ENCODE results near the gene TMEM132C.

Gene TMEM132C

GRCh38 chr12:128652136-128652751, 385.3 kb downstream of the TMEM132C start:
- no peaks in the 10 kb centered on the region for H3K4me1 ChIP-seq (ENCODE audit: insufficient read depth, low read length)
- H3K9me3 ChIP-seq (ENCODE audit: insufficient read depth, low read depth, low read length), result no peaks in the 10 kb centered on the region
- no peaks in the 10 kb centered on the region for H3K36me3 ChIP-seq (ENCODE audit: insufficient read depth, low read depth, low read length)

DNA sequence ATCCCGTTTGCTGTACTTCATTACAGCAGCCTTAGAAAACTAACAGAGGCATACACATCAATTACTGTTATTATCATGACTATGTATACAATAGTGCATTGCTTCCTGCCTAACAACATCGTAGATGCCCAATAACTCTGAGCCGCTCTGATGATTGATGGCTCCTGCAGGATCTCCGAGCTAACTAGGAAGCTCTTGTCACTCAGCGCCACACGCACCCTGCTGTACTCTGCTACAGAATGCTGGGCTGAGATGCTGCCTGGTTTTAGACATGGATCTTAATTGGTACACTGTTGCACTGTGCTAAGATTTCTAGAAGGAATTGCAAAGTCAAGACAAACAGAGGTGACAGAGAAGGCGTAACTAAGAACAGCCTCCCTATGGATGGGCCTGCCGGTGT, 387.5 kb downstream of the TMEM132C start:
- H3K9me3 ChIP-seq (ENCODE audit: insufficient read depth, low read depth, low read length), result no peaks in the 10 kb centered on the region
- H3K36me3 ChIP-seq (ENCODE audit: insufficient read depth, low read depth, low read length), result no peaks in the 10 kb centered on the region
- H3K27me3 ChIP-seq (ENCODE audit: insufficient read depth, low read length), result no peaks in the 10 kb centered on the region
- no peaks in the 10 kb centered on the region for H3K4me1 ChIP-seq (ENCODE audit: insufficient read depth, low read length)
- H3K9ac ChIP-seq (ENCODE audit: low read depth, low read length), result no peak overlapping the region
- H3K4me3 ChIP-seq (ENCODE audit: low read length), result no peak overlapping the region
- no peak overlapping the region for H3K27ac ChIP-seq (ENCODE audit: low read length)

More at GRCh38 chr12:128652136-128652751, 385.3 kb downstream of the TMEM132C start:
- H3K27me3 ChIP-seq (ENCODE audit: insufficient read depth, low read length), result no peaks in the 10 kb centered on the region
- H3K4me3 ChIP-seq (ENCODE audit: low read length), result no peak overlapping the region
- no peak overlapping the region for H3K27ac ChIP-seq (ENCODE audit: low read length)
- H3K9ac ChIP-seq (ENCODE audit: low read depth, low read length), result no peak overlapping the region

DNA sequence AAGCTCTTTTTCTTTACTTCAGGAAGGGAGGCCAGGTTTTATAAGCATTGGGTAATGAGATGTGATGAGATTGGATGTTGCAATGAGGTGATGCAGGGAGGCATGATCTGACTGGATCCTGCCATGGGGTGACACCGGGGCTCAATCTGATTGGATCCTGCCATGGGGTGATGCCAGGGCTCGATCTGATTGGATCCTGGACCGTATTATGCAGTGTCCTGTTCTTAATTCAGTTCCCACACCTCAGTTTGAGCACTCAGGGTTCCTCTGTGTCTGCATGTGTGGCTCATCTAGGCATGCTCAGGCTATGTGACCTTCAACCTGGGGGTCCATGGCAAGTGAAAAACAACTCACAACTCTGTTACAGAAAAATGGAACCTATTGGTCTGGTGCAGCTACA, 390.4 kb downstream of the TMEM132C start:
- H3K4me1 ChIP-seq (ENCODE audit: insufficient read depth, low read length), result no peaks in the 10 kb centered on the region

GRCh38 chr12:128660532-128661225, 393.7 kb downstream of the TMEM132C start:
- Histone ChIP-seq H3K36me3 (ENCODE audit: insufficient read depth, low read depth, low read length) (no peaks in the 10 kb centered on the region), H3K27me3 (ENCODE audit: insufficient read depth, low read length) (no peaks in the 10 kb centered on the region), H3K4me1 (ENCODE audit: insufficient read depth, low read length) (no peaks in the 10 kb centered on the region), H3K9ac (ENCODE audit: low read depth, low read length) (no peak overlapping the region), H3K4me3 (ENCODE audit: low read length) (no peak overlapping the region), H3K9me3 (ENCODE audit: insufficient read depth, low read depth, low read length) (peaks cover 1% of the 10 kb centered on the region; the same call in 1 of the 2 replicates), H3K27ac (ENCODE audit: low read length) (no peak overlapping the region)

More for the DNA sequence above, 390.4 kb downstream of the TMEM132C start:
- no peaks in the 10 kb centered on the region for H3K27me3 ChIP-seq (ENCODE audit: insufficient read depth, low read length)
- no peak overlapping the region for H3K9ac ChIP-seq (ENCODE audit: low read depth, low read length)
- no peak overlapping the region for H3K4me3 ChIP-seq (ENCODE audit: low read length)
- H3K9me3 ChIP-seq (ENCODE audit: insufficient read depth, low read depth, low read length), result no peaks in the 10 kb centered on the region
- no peak overlapping the region for H3K27ac ChIP-seq (ENCODE audit: low read length)
- H3K36me3 ChIP-seq (ENCODE audit: insufficient read depth, low read depth, low read length), result no peaks in the 10 kb centered on the region

GRCh38 chr12:128661226-128661569, 394.2 kb downstream of the TMEM132C start:
- Histone ChIP-seq H3K27ac (ENCODE audit: low read length) (no peak overlapping the region), H3K4me1 (ENCODE audit: insufficient read depth, low read length) (no peaks in the 10 kb centered on the region), H3K9ac (ENCODE audit: low read depth, low read length) (no peak overlapping the region), H3K4me3 (ENCODE audit: low read length) (no peak overlapping the region), H3K27me3 (ENCODE audit: insufficient read depth, low read length) (no peaks in the 10 kb centered on the region), H3K36me3 (ENCODE audit: insufficient read depth, low read depth, low read length) (no peaks in the 10 kb centered on the region), H3K9me3 (ENCODE audit: insufficient read depth, low read depth, low read length) (peaks cover 6% of the 10 kb centered on the region; the same call in 1 of the 2 replicates)

GRCh38 chr12:128662101-128662500, 395.1 kb downstream of the TMEM132C start:
- Histone ChIP-seq H3K9ac (ENCODE audit: low read depth, low read length) (no peak overlapping the region), H3K36me3 (ENCODE audit: insufficient read depth, low read depth, low read length) (no peaks in the 10 kb centered on the region), H3K4me1 (ENCODE audit: insufficient read depth, low read length) (no peaks in the 10 kb centered on the region), H3K27ac (ENCODE audit: low read length) (no peak overlapping the region), H3K4me3 (ENCODE audit: low read length) (no peak overlapping the region), H3K27me3 (ENCODE audit: insufficient read depth, low read length) (no peaks in the 10 kb centered on the region), H3K9me3 (ENCODE audit: insufficient read depth, low read depth, low read length) (peaks cover 7% of the 10 kb centered on the region; the same call in 1 of the 2 replicates)

- H3K9ac ChIP-seq (ENCODE audit: low read depth, low read length), result no peak overlapping the region
- H3K4me3 ChIP-seq (ENCODE audit: low read length), result no peak overlapping the region
- no peak overlapping the region for H3K27ac ChIP-seq (ENCODE audit: low read length)
- peaks cover 7% of the 10 kb centered on the region; the same call in 1 of the 2 replicates for H3K9me3 ChIP-seq (ENCODE audit: insufficient read depth, low read depth, low read length)
- H3K36me3 ChIP-seq (ENCODE audit: insufficient read depth, low read depth, low read length), result no peaks in the 10 kb centered on the region
- no peaks in the 10 kb centered on the region for H3K27me3 ChIP-seq (ENCODE audit: insufficient read depth, low read length)
- H3K4me1 ChIP-seq (ENCODE audit: insufficient read depth, low read length), result no peaks in the 10 kb centered on the region
Observed at GRCh38 chr12:128664501-128664900, 397.5 kb downstream of the TMEM132C start.

DNA sequence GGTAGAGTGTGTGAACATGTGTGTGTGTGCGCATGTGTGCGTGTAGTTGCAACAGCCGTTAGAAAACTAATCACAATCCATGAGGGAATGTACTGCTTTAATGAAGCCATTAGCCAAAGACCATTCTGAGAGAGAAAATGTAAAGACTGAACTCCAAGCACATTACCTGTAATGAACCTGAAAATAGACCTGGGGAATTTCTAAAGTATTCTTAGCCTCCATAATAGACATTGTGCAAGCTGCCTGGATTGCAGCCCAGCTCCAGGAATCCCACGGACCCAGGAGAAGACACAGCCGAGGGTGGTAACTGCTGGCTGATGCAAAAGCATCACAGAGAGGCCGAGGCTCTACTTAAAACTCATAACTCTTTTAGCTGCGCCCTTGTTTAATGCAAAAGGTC, 400.2 kb downstream of the TMEM132C start:
- H3K4me3 ChIP-seq (ENCODE audit: low read length), result no peak overlapping the region
- no peak overlapping the region for H3K9ac ChIP-seq (ENCODE audit: low read depth, low read length)
- H3K9me3 ChIP-seq (ENCODE audit: insufficient read depth, low read depth, low read length), result peaks cover 7% of the 10 kb centered on the region; the same call in 1 of the 2 replicates
- H3K27ac ChIP-seq (ENCODE audit: low read length), result no peak overlapping the region
- no peaks in the 10 kb centered on the region for H3K4me1 ChIP-seq (ENCODE audit: insufficient read depth, low read length)
- no peaks in the 10 kb centered on the region for H3K36me3 ChIP-seq (ENCODE audit: insufficient read depth, low read depth, low read length)
- no peaks in the 10 kb centered on the region for H3K27me3 ChIP-seq (ENCODE audit: insufficient read depth, low read length)

DNA sequence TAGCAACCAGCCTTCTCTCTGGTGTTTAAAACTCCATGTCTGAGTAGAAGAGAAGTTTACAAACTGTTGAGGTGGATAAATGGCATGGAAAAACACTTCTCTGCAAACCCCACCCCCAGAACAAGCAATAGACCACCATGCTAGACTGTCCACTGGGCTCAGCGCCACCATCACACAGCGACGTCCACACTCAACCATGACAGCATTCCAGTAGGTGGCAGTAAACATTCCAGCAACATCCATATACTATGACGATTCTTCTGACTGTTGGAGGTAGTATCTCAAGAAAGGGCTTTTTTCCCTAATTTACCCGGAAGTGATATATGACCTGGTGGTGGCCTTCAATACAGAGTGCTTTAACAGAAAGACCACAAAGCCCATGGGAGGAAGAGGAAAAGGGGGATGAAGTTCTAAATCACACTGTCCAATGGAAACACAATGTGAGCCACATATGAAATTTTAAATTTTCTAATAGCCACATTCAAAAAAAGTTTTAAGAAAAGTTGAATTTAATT, 404.6 kb downstream of the TMEM132C start:
- Histone ChIP-seq H3K9me3 (ENCODE audit: insufficient read depth, low read depth, low read length) (no peaks in the 10 kb centered on the region), H3K27me3 (ENCODE audit: insufficient read depth, low read length) (no peaks in the 10 kb centered on the region), H3K9ac (ENCODE audit: low read depth, low read length) (no peak overlapping the region), H3K27ac (ENCODE audit: low read length) (no peak overlapping the region), H3K4me1 (ENCODE audit: insufficient read depth, low read length) (no peaks in the 10 kb centered on the region), H3K36me3 (ENCODE audit: insufficient read depth, low read depth, low read length) (no peaks in the 10 kb centered on the region), H3K4me3 (ENCODE audit: low read length) (no peak overlapping the region)

DNA sequence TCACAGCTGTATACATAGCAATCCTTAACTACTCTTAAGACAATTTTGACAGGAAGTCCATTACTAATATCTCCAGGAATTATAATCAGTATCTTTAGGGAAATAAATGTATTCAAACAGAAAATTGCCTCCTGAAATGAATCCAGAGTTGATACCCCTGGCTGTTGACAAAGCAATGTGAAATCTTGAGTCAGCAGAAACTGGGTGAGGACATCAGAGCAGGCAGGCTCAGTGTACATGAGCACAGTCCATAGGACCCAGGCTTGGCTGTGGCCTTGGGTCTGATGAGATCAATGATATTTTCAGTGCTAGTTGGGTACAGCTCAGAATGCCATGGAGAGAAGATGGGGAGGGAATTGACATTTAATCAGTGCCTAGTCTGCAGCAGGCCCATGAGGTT, 405.5 kb downstream of the TMEM132C start:
- Histone ChIP-seq H3K36me3 (ENCODE audit: insufficient read depth, low read depth, low read length) (no peaks in the 10 kb centered on the region), H3K9me3 (ENCODE audit: insufficient read depth, low read depth, low read length) (no peaks in the 10 kb centered on the region), H3K9ac (ENCODE audit: low read depth, low read length) (no peak overlapping the region), H3K4me3 (ENCODE audit: low read length) (no peak overlapping the region), H3K27me3 (ENCODE audit: insufficient read depth, low read length) (no peaks in the 10 kb centered on the region; the same call in 1 of the 2 replicates), H3K27ac (ENCODE audit: low read length) (no peak overlapping the region), H3K4me1 (ENCODE audit: insufficient read depth, low read length) (no peaks in the 10 kb centered on the region)

DNA sequence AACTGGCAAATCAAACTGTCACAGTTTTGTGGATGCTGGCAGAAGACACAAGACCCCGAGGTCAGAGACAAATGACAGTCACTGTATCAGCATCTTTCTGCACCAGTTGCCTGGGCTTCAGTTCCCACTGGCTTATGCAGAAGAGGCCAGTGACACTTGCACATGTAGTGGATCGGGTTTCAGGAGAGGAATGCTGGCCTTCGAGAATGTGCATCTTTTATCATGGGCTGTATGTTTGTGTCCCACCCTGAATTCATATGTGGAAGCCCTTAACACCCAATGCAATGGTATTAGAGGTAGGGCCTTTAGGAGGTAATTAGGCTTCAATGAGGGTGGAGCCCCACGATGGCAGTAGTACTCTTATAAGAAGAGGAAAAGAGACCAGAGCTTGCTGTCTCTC, 405.9 kb downstream of the TMEM132C start:
- H3K4me3 ChIP-seq (ENCODE audit: low read length), result no peak overlapping the region
- no peaks in the 10 kb centered on the region for H3K4me1 ChIP-seq (ENCODE audit: insufficient read depth, low read length)
- no peak overlapping the region for H3K27ac ChIP-seq (ENCODE audit: low read length)
- no peak overlapping the region for H3K9ac ChIP-seq (ENCODE audit: low read depth, low read length)
- H3K36me3 ChIP-seq (ENCODE audit: insufficient read depth, low read depth, low read length), result no peaks in the 10 kb centered on the region
- H3K9me3 ChIP-seq (ENCODE audit: insufficient read depth, low read depth, low read length), result no peaks in the 10 kb centered on the region
- no peaks in the 10 kb centered on the region; the same call in 1 of the 2 replicates for H3K27me3 ChIP-seq (ENCODE audit: insufficient read depth, low read length)

- H3K27me3 ChIP-seq (ENCODE audit: insufficient read depth, low read length), result no peaks in the 10 kb centered on the region; the same call in 1 of the 2 replicates
- no peak overlapping the region for H3K4me3 ChIP-seq (ENCODE audit: low read length)
- no peak overlapping the region for H3K27ac ChIP-seq (ENCODE audit: low read length)
- no peaks in the 10 kb centered on the region for H3K4me1 ChIP-seq (ENCODE audit: insufficient read depth, low read length)
- H3K9ac ChIP-seq (ENCODE audit: low read depth, low read length), result no peak overlapping the region
- H3K9me3 ChIP-seq (ENCODE audit: insufficient read depth, low read depth, low read length), result no peaks in the 10 kb centered on the region
- H3K36me3 ChIP-seq (ENCODE audit: insufficient read depth, low read depth, low read length), result no peaks in the 10 kb centered on the region
Observed at GRCh38 chr12:128675576-128675975, 408.6 kb downstream of the TMEM132C start.

Data from iPS-20b (cell line).